ENCODE results near the gene ZNF710. TPM values are rescaled to one million over a fixed set of nuclear protein-coding genes. Genes with fewer than 3 reads are reported as not detected.

Gene ZNF710
- total and polyA plus RNA-seq, 9 donors, result 6.1 to 23.5 (median 13.1) TPM

- H3K9me3 ChIP-seq (replicated peaks; ENCODE audit: control insufficient read depth, low read depth, low read length), result no peaks in the 10 kb centered on the region
- H3K4me1 ChIP-seq (ENCODE audit: control insufficient read depth, insufficient read depth, low read length), result peaks cover 39% of the 10 kb centered on the region
- WGBS (ENCODE audit: insufficient coverage), result 97% methylated on average over 3 of the region's 4 CpGs
- no peak overlapping the region for H3K4me3 ChIP-seq (ENCODE audit: low read length)
- no peak for DNase-seq
- H3K27me3 ChIP-seq (ENCODE audit: control insufficient read depth, insufficient read depth, low read length), result no peaks in the 10 kb centered on the region
- no peak overlapping the region for H3K27ac ChIP-seq (ENCODE audit: low read length)
- H3K36me3 ChIP-seq (ENCODE audit: control insufficient read depth, insufficient read depth, low read length), result no peaks in the 10 kb centered on the region
Observed at GRCh38 chr15:90044916-90045371, 43.8 kb downstream of the ZNF710 start.

- Histone ChIP-seq H3K27me3 (ENCODE audit: control insufficient read depth, insufficient read depth, low read length) (no peaks in the 10 kb centered on the region), H3K4me1 (ENCODE audit: control insufficient read depth, insufficient read depth, low read length) (peaks cover 40% of the 10 kb centered on the region), H3K4me3 (ENCODE audit: low read length) (no peak overlapping the region), H3K9me3 (replicated peaks; ENCODE audit: control insufficient read depth, low read depth, low read length) (no peaks in the 10 kb centered on the region), H3K27ac (ENCODE audit: low read length) (no peak overlapping the region), H3K36me3 (ENCODE audit: control insufficient read depth, insufficient read depth, low read length) (no peaks in the 10 kb centered on the region)
- 85% methylated on average over 7 of the region's 7 CpGs for WGBS (ENCODE audit: insufficient coverage)
- DNase-seq, result no peak
Observed at GRCh38 chr15:90046289-90046688, 45.2 kb downstream of the ZNF710 start.

GRCh38 chr15:90046911-90047392 lies 45.8 kb downstream of the ZNF710 start:
- 87% methylated on average over 7 of the region's 12 CpGs for WGBS (ENCODE audit: insufficient coverage)
- Histone ChIP-seq H3K27me3 (ENCODE audit: control insufficient read depth, insufficient read depth, low read length) (no peaks in the 10 kb centered on the region), H3K9me3 (replicated peaks; ENCODE audit: control insufficient read depth, low read depth, low read length) (no peaks in the 10 kb centered on the region), H3K36me3 (ENCODE audit: control insufficient read depth, insufficient read depth, low read length) (no peaks in the 10 kb centered on the region), H3K4me1 (ENCODE audit: control insufficient read depth, insufficient read depth, low read length) (peaks cover 40% of the 10 kb centered on the region), H3K27ac (ENCODE audit: low read length) (no peak overlapping the region), H3K4me3 (ENCODE audit: low read length) (no peak overlapping the region)
- DNase-seq, result no peak

- no peaks in the 10 kb centered on the region for H3K36me3 ChIP-seq (ENCODE audit: control insufficient read depth, insufficient read depth, low read length)
- no peaks in the 10 kb centered on the region for H3K9me3 ChIP-seq (replicated peaks; ENCODE audit: control insufficient read depth, low read depth, low read length)
- 60% methylated on average over 5 of the region's 9 CpGs for WGBS (ENCODE audit: insufficient coverage)
- peak; percentile 35 for DNase-seq
- no peak overlapping the region for H3K4me3 ChIP-seq (ENCODE audit: low read length)
- H3K4me1 ChIP-seq (ENCODE audit: control insufficient read depth, insufficient read depth, low read length), result peaks cover 31% of the 10 kb centered on the region
- H3K27ac ChIP-seq (ENCODE audit: low read length), result no peak overlapping the region
- no peaks in the 10 kb centered on the region for H3K27me3 ChIP-seq (ENCODE audit: control insufficient read depth, insufficient read depth, low read length)
Observed at GRCh38 chr15:90047956-90048575, 46.9 kb downstream of the ZNF710 start.

- H3K27me3 ChIP-seq (ENCODE audit: control insufficient read depth, insufficient read depth, low read length), result no peaks in the 10 kb centered on the region
- no peak overlapping the region for H3K4me3 ChIP-seq (ENCODE audit: low read length)
- WGBS (ENCODE audit: insufficient coverage), result 84% methylated on average over 3 of the region's 5 CpGs
- no peaks in the 10 kb centered on the region for H3K36me3 ChIP-seq (ENCODE audit: control insufficient read depth, insufficient read depth, low read length)
- no peak overlapping the region for H3K27ac ChIP-seq (ENCODE audit: low read length)
- no peaks in the 10 kb centered on the region for H3K9me3 ChIP-seq (replicated peaks; ENCODE audit: control insufficient read depth, low read depth, low read length)
- peaks cover 25% of the 10 kb centered on the region for H3K4me1 ChIP-seq (ENCODE audit: control insufficient read depth, insufficient read depth, low read length)
- no peak for DNase-seq
Observed at GRCh38 chr15:90049030-90049429, 47.9 kb downstream of the ZNF710 start.

- no peak overlapping the region for H3K27ac ChIP-seq (ENCODE audit: low read length)
- WGBS (ENCODE audit: insufficient coverage), result 91% methylated on average over 6 of the region's 22 CpGs
- no peaks in the 10 kb centered on the region for H3K36me3 ChIP-seq (ENCODE audit: control insufficient read depth, insufficient read depth, low read length)
- no peaks in the 10 kb centered on the region for H3K27me3 ChIP-seq (ENCODE audit: control insufficient read depth, insufficient read depth, low read length)
- peaks cover 30% of the 10 kb centered on the region for H3K4me1 ChIP-seq (ENCODE audit: control insufficient read depth, insufficient read depth, low read length)
- peak; percentile 44 for DNase-seq
- no peak overlapping the region for H3K4me3 ChIP-seq (ENCODE audit: low read length)
- no peaks in the 10 kb centered on the region for H3K9me3 ChIP-seq (replicated peaks; ENCODE audit: control insufficient read depth, low read depth, low read length)
Observed at GRCh38 chr15:90049666-90050604, 48.8 kb downstream of the ZNF710 start.

- Histone ChIP-seq H3K4me3 (ENCODE audit: low read length) (no peak overlapping the region), H3K4me1 (ENCODE audit: control insufficient read depth, insufficient read depth, low read length) (peaks cover 26% of the 10 kb centered on the region), H3K9me3 (replicated peaks; ENCODE audit: control insufficient read depth, low read depth, low read length) (no peaks in the 10 kb centered on the region), H3K36me3 (ENCODE audit: control insufficient read depth, insufficient read depth, low read length) (no peaks in the 10 kb centered on the region), H3K27me3 (ENCODE audit: control insufficient read depth, insufficient read depth, low read length) (no peaks in the 10 kb centered on the region), H3K27ac (ENCODE audit: low read length) (no peak overlapping the region)
- WGBS (ENCODE audit: insufficient coverage), result 51% methylated on average over 5 of the region's 5 CpGs
- DNase-seq, result no peak
Observed at GRCh38 chr15:90051874-90052273, 50.8 kb downstream of the ZNF710 start.

- Histone ChIP-seq H3K27ac (ENCODE audit: low read length) (no peak overlapping the region), H3K9me3 (replicated peaks; ENCODE audit: control insufficient read depth, low read depth, low read length) (no peaks in the 10 kb centered on the region), H3K4me3 (ENCODE audit: low read length) (no peak overlapping the region), H3K4me1 (ENCODE audit: control insufficient read depth, insufficient read depth, low read length) (peaks cover 16% of the 10 kb centered on the region), H3K36me3 (ENCODE audit: control insufficient read depth, insufficient read depth, low read length) (no peaks in the 10 kb centered on the region), H3K27me3 (ENCODE audit: control insufficient read depth, insufficient read depth, low read length) (no peaks in the 10 kb centered on the region)
- DNase-seq, result no peak
- 81% methylated on average over 9 of the region's 14 CpGs for WGBS (ENCODE audit: insufficient coverage)
Observed at GRCh38 chr15:90053685-90054466, 52.8 kb downstream of the ZNF710 start.

GRCh38 chr15:90054618-90055097 lies 53.5 kb downstream of the ZNF710 start:
- Histone ChIP-seq H3K27ac (ENCODE audit: low read length) (no peak overlapping the region), H3K4me1 (ENCODE audit: control insufficient read depth, insufficient read depth, low read length) (peaks cover 18% of the 10 kb centered on the region), H3K36me3 (ENCODE audit: control insufficient read depth, insufficient read depth, low read length) (no peaks in the 10 kb centered on the region), H3K4me3 (ENCODE audit: low read length) (no peak overlapping the region), H3K27me3 (ENCODE audit: control insufficient read depth, insufficient read depth, low read length) (no peaks in the 10 kb centered on the region), H3K9me3 (replicated peaks; ENCODE audit: control insufficient read depth, low read depth, low read length) (no peaks in the 10 kb centered on the region)
- 13% methylated on average over 3 of the region's 7 CpGs for WGBS (ENCODE audit: insufficient coverage)
- no peak for DNase-seq

All from muscle of leg (tissue), 11 donors.